AG09319 (cell line): ENCODE results near the gene SLIT3.

ENCODE experiments used
- DNase-seq: peaks from one replicate; pipeline ENCODE4 v3.0.0-alpha.2; 2010; ENCODE audit warnings: low read depth; ENCODE audit errors: extremely low read depth
- TF ChIP-seq, protein P1 (sequence below): IDR thresholded peaks from 2 replicates; pipeline ENCODE4 v1.5.1; 2011; ENCODE audit warnings: low read depth, mild to moderate bottlenecking, inconsistent platforms, low read length, moderate library complexity

The SLIT3 gene

DNA sequence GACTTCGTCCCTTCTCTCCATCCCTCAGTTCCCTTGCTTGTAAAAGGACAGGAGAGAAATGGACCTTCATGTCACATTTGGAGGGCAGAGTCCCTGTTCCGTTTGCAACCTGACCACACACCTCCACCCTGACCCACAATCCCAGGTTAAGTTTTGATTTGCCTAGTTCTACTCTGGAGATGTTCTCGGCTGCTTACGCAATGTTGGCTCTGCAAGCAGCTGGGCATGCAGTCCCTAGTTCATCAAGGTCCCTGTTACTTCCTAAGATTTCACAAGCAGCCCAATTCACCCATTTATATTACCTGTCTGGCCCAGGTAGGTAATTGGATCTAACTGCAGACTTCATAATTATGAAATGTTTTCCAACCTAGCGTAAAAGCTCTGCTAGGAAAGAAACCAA, 28.8 kb downstream of the SLIT3 start:
- DNase-seq = no peak

DNA sequence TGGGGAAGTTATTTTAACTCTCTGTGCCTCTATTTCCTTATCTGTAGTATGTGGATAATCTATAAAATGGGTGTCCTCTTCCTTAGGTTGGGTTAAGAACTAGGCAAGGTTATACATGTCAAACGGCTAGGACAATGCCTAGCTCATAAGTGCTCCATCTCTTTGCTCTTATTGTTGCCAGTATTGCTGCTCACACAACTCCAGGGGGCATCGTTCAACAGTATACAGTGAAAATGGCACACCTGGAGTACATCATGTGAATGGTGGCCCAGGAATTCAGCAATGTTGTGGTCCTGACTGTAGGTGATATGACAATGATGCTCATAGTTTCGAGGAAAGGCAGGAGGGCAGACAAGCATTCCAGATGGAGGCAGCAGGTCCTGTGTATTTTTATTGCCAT, 30.1 kb downstream of the SLIT3 start:
- TF ChIP-seq, protein P1, sequence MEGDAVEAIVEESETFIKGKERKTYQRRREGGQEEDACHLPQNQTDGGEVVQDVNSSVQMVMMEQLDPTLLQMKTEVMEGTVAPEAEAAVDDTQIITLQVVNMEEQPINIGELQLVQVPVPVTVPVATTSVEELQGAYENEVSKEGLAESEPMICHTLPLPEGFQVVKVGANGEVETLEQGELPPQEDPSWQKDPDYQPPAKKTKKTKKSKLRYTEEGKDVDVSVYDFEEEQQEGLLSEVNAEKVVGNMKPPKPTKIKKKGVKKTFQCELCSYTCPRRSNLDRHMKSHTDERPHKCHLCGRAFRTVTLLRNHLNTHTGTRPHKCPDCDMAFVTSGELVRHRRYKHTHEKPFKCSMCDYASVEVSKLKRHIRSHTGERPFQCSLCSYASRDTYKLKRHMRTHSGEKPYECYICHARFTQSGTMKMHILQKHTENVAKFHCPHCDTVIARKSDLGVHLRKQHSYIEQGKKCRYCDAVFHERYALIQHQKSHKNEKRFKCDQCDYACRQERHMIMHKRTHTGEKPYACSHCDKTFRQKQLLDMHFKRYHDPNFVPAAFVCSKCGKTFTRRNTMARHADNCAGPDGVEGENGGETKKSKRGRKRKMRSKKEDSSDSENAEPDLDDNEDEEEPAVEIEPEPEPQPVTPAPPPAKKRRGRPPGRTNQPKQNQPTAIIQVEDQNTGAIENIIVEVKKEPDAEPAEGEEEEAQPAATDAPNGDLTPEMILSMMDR = no peak
- no peak for DNase-seq

More for the DNA sequence above, 28.8 kb downstream of the SLIT3 start:
- TF ChIP-seq, protein P1 = no peak

DNA sequence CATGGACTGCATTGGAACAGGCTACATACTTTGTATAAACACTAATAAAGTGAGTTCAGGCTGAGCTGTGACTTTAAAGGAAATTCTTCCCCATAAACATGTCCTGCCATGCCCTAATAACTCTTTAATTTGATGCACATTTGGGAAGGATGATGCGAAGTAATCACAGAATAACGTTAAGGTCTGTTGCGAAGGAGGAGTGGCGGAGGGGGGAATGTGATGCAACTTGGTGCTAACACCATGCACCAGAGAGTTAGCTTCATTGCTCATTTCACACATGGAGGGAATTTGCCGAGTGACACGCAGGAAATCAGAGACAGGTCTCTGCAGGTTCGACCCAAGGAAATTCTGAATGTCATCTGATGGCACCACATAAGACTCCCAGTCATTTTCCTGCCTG, 32.9 kb downstream of the SLIT3 start:
- TF ChIP-seq, protein P1 = no peak
- peak; percentile 91 for DNase-seq

DNA sequence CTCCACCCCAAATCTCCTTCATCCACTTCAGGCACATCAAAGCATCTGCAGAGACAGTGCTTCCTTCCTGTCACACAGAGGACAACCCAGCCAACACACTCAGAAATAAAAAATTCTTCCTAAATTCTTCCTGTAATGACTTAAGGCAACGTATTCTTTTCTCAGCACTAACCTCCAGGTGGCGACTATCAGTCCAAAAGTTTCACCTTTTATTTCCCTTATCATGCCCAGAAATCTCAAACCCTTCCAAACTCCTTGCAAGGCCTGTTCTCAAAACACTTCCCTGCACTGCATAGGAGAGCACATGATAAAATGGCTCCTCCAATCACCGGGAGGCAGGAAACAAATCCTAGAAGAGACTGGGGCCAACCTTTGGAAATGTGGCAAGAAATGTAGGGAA, 35.1 kb downstream of the SLIT3 start:
- no peak for DNase-seq
- TF ChIP-seq, protein P1 = no peak; the same call in 1 of the 2 replicates

DNA sequence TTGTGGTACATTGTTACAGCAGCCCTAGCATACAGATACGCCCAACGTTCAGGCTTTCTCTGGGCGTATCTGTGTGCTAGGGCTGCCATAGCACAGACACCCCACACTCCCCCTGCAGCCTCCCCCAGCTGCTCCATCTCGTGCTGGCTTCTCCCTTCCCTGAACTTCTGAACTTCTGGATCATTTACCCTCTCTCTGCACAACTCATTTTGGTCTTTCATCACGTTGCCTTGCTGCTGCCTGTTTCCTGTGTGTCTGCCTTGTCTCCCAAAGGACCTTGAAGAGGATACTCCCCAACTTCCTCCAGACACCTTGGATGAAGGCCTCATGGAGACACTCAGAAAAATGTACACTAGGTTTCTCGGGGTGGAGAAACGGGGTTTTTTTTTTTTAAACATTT, 37.3 kb downstream of the SLIT3 start:
- DNase-seq = no peak
- TF ChIP-seq, protein P1 = no peak

DNA sequence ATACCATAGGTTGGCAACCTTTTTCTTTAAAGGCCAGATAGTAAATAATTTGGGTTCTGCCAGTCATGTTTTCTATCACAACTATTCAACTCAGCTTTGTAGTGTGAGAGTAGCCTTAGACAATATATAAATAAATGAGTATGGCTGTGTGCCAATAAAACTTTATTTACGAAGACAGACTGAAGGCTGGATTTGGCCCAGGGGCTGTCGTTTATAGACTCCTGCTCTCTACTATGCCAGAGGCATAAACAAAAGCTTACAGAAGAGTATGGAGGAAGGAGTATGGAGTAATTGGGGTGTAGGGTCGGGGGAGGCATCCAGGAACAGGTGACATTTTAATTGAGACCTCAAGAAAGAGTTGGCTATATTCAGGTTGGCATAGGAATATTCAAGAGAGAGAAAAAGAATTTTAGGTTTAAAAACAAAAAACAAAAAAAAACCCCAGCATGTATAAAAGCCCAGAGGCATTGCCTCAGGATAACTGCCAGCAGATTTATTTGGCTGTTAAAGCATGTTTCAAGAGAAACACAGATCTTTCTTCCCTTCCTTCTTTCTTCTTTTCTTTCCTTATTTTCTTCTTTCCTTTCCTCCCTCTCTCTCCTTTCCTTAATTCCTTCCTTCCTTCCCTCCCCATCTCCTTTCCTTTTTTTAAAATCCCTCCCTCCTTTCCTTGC, 39.9 kb downstream of the SLIT3 start:
- DNase-seq = no peak
- TF ChIP-seq, protein P1 = no peak

DNA sequence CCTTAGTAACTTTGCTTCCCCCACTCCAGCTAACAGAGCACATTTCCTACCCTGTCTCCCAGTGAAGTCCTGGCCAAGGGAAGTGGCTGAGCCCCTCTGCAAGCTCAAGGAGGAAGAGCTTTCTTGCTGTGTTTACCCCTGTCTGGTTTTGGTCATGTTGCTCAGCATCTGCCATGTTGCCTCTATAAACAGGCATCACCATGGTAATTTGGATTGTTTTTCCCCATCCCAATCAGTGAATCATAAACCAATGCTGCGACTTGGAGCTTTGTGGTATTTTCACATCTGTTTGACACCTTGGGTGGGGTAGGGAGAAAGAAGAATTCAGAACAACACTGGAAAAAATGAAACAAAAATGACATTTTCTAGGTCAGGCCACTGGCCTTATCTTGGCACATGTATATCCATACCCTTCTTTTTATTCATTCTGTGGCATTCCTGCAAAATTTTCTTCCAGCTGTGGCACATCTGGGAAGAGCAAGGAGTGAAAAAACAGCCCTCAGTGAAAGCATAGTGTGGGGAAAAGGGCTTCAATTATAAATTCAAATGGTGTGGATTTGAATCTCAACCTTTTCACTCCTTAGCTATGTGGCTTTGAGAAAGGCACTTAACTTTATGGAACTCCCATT, 42.5 kb downstream of the SLIT3 start:
- DNase-seq = peak; percentile 84
- TF ChIP-seq, protein P1 = no peak
